WTC11 (cell line): ENCODE results near the gene ENKUR. TPM values are rescaled to one million over a fixed set of nuclear protein-coding genes. Genes with fewer than 3 reads are reported as not detected.

ENCODE experiments used
- ATAC-seq: fragments of 200-7000 bp; cut with Tn5 transposase; 2 replicates; pipeline ENCODE4 v1.10.0; 2021; ENCODE audit warnings: mild to moderate bottlenecking, moderate library complexity
- CTCF ChIA-PET: fragments of 300-600 bp; sonication (Branson Sonifier 250); formaldehyde crosslinking; loops from one replicate; lab custom pipeline; 2021; ENCODE audit warnings: antibody characterized with exemption; lab: Charles Lee
- POLR2A ChIA-PET: fragments of 350-600 bp; sonication (Branson Sonifier 250); formaldehyde crosslinking; loops from one replicate; lab custom pipeline; 2021; ENCODE audit warnings: antibody characterized with exemption; lab: Charles Lee
- DNase-seq: peaks from one replicate; pipeline ENCODE4 v3.0.0; 2021; ENCODE audit warnings: low spot score
- H3K27ac Mint-ChIP-seq: 2 replicates; pipeline ENCODE4 v1.8.0; 2021; ENCODE audit warnings: mixed read lengths
- H3K27me3 Mint-ChIP-seq: 2 replicates; pipeline ENCODE4 v1.8.0; 2021; ENCODE audit warnings: low read depth, mild to moderate bottlenecking, moderate library complexity, mixed read lengths
- H3K36me3 Mint-ChIP-seq: 2 replicates; pipeline ENCODE4 v1.8.0; 2021; ENCODE audit warnings: mixed read lengths
- H3K4me1 Mint-ChIP-seq: 2 replicates; pipeline ENCODE4 v1.8.0; 2022; ENCODE audit warnings: mixed read lengths
- H3K4me3 Mint-ChIP-seq: 2 replicates; pipeline ENCODE4 v1.8.0; 2021; ENCODE audit warnings: mild to moderate bottlenecking, moderate library complexity, mixed read lengths
- H3K9me3 Mint-ChIP-seq: 2 replicates; pipeline ENCODE4 v1.8.0; 2021; ENCODE audit warnings: mixed read lengths
- CBFB ChIP-seq: sonication (generic); formaldehyde crosslinking; IDR thresholded peaks from 2 replicates; pipeline ENCODE4 v1.8.1; 2022; ENCODE audit warnings: mild to moderate bottlenecking, low read depth, missing genetic modification reagents
- CREM ChIP-seq: sonication (generic); formaldehyde crosslinking; IDR thresholded peaks from 2 replicates; pipeline ENCODE4 v1.8.1; 2022; ENCODE audit warnings: mild to moderate bottlenecking, missing genetic modification reagents, moderate library complexity
- E2F1 ChIP-seq: sonication (generic); formaldehyde crosslinking; IDR thresholded peaks from 2 replicates; pipeline ENCODE4 v1.8.0; 2022; ENCODE audit warnings: mild to moderate bottlenecking, missing genetic modification reagents
- E2F4 ChIP-seq: sonication (generic); formaldehyde crosslinking; IDR thresholded peaks from 2 replicates; pipeline ENCODE4 v1.8.1; 2022; ENCODE audit warnings: low read depth, mild to moderate bottlenecking, moderate library complexity, missing genetic modification reagents, borderline replicate concordance
- E2F5 ChIP-seq: sonication (generic); formaldehyde crosslinking; IDR thresholded peaks from 2 replicates; pipeline ENCODE4 v1.8.1; 2022; ENCODE audit warnings: mild to moderate bottlenecking, moderate library complexity, missing genetic modification reagents
- IRF2 ChIP-seq: sonication (generic); formaldehyde crosslinking; IDR thresholded peaks from 2 replicates; pipeline ENCODE4 v1.8.0; 2022; ENCODE audit warnings: low read depth, missing genetic modification reagents, borderline replicate concordance
- NFE2L1 ChIP-seq: sonication (generic); formaldehyde crosslinking; IDR thresholded peaks from 2 replicates; pipeline ENCODE4 v1.8.1; 2023; ENCODE audit warnings: missing genetic modification reagents
- PRDM15 ChIP-seq: sonication (generic); formaldehyde crosslinking; IDR thresholded peaks from 2 replicates; pipeline ENCODE4 v1.8.0; 2022; ENCODE audit warnings: missing genetic modification reagents
- PREB ChIP-seq: sonication (generic); formaldehyde crosslinking; IDR thresholded peaks from 2 replicates; pipeline ENCODE4 v1.8.1; 2022; ENCODE audit warnings: mild to moderate bottlenecking, missing genetic modification reagents, moderate library complexity, borderline replicate concordance
- STAT6 ChIP-seq: sonication (generic); formaldehyde crosslinking; conservative IDR thresholded peaks from 2 replicates; pipeline ENCODE4 v1.8.1; 2023; ENCODE audit warnings: mild to moderate bottlenecking, low read depth, missing genetic modification reagents, moderate library complexity
- TEAD4 ChIP-seq: sonication (generic); formaldehyde crosslinking; IDR thresholded peaks from 2 replicates; pipeline ENCODE4 v1.8.0; 2022; ENCODE audit warnings: mild to moderate bottlenecking, missing genetic modification reagents
- ZMAT4 ChIP-seq: fragments of 250-450 bp; sonication (Bioruptor Pico); IDR thresholded peaks from 2 replicates; pipeline ENCODE4 v1.9.0; 2021; ENCODE audit warnings: mild to moderate bottlenecking
- ZNF281 ChIP-seq: sonication (generic); formaldehyde crosslinking; IDR thresholded peaks from 2 replicates; pipeline ENCODE4 v1.8.0; 2023; ENCODE audit warnings: mild to moderate bottlenecking, missing genetic modification reagents
- ZNF423 ChIP-seq: fragments of 250-450 bp; sonication (Bioruptor Pico); IDR thresholded peaks from 2 replicates; pipeline ENCODE4 v2.1.2; 2022; ENCODE audit warnings: mild to moderate bottlenecking, moderate library complexity
- ZSCAN18 ChIP-seq: fragments of 250-450 bp; sonication (Bioruptor Pico); IDR thresholded peaks from 2 replicates; pipeline ENCODE4 v2.1.2; 2022; ENCODE audit warnings: mild to moderate bottlenecking, moderate library complexity
- total RNA-seq: library from RNA; stranded (reverse); gene quantifications from 3 replicates; pipeline ENCODE4 v1.2.3, GENCODE V29; 2021

The ENKUR gene
- total RNA-seq, 1 experiment from 2014 or later = not detected

- POLR2A ChIA-PET = no interaction called here
- no peaks in the 10 kb centered on the region for H3K27me3 Mint-ChIP-seq
- DNase-seq = no peak
Measured at GRCh38 chr10:24998044-24998443, 17.9 kb downstream of the ENKUR start.

More at GRCh38 chr10:24998044-24998443, 17.9 kb downstream of the ENKUR start:
- TF ChIP-seq ZNF281 (CRISPR knock-in tag) (no peak), PREB (no peak), ZNF423 (CRISPR knock-in tag) (no peak), CBFB (CRISPR knock-in tag) (no peak), IRF2 (CRISPR knock-in tag) (no peak), TEAD4 (no peak), ZMAT4 (CRISPR knock-in tag) (no peak), PRDM15 (CRISPR knock-in tag) (no peak), ZSCAN18 (CRISPR knock-in tag) (no peak), E2F4 (CRISPR knock-in tag) (no peak), CREM (CRISPR knock-in tag) (no peak), E2F1 (no peak), NFE2L1 (CRISPR knock-in tag) (no peak), STAT6 (no peak), E2F5 (CRISPR knock-in tag) (no peak)
- TF ChIP-seq, all 79 proteins: peak for 0
- no peaks in the 10 kb centered on the region for H3K4me1 Mint-ChIP-seq
- H3K9me3 Mint-ChIP-seq = peaks cover 13% of the 10 kb centered on the region
- H3K4me3 Mint-ChIP-seq = no peak overlapping the region
- CTCF ChIA-PET = no interaction called here
- H3K27ac Mint-ChIP-seq = no peak overlapping the region
- H3K36me3 Mint-ChIP-seq = no peaks in the 10 kb centered on the region
- ATAC-seq = no peak
